Measurements from ENCODE around the gene NCL. TPM values are rescaled to one million over a fixed set of nuclear protein-coding genes. Genes with fewer than 3 reads are reported as not detected.
A peak's percentile ranks its signal among the peaks of the same experiment; 100 is the strongest.

Gene NCL
- total and polyA plus RNA-seq, 2 of the 13 experiments (the other 11 are each of a cell fraction or from before 2014, with no cell fraction given) = 105 to 779 TPM

DNA sequence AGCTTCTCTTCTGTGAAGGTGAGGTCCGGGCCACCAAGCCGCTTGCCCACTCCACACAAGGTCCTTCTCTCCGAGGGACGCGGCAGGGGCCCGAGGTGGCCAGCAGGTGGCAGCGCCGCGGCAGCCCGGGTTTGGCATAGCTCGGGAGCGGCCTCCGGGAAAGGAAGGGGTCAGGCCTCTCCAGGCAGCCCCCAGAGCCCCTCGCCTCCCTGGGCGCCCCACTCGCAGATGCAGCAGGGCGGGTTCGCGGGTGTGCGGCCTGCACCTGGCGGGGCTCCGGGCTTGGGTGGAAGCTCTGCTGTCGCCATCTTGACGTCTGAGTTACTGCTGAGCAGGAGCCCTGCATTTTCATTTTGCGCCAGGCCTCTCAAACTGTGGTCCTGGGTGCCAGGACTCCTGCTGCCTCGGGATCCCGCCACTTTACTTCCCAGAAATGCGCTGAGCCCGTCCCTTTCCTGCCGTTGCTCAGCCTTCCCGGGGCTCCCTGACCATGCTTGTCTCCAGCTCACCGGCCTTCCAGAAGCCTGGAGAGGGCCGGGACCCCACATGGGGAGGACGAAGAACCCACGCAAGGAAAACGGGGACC lies 18.6 kb upstream of the NCL start (continued):
- TF ChIP-seq MYC (CRISPR knock-in tag; IDR thresholded peaks at IDR 0.05; ENCODE audit: borderline replicate concordance) (peak; percentile 54; the same call in 1 of the 2 replicates), MXD4 (CRISPR knock-in tag; IDR thresholded peaks at IDR 0.05) (peak; percentile 27; the same call in 1 of the 2 replicates), ZNF766 (CRISPR knock-in tag; IDR thresholded peaks at IDR 0.05; ENCODE audit: borderline replicate concordance) (peak; percentile 23; the same call in 1 of the 2 replicates), POGK (CRISPR knock-in tag; conservative IDR thresholded peaks at IDR 0.05) (peak; percentile 80), TCF12 (IDR thresholded peaks at IDR 0.05) (no peak), TCF12 (CRISPR knock-in tag; IDR thresholded peaks at IDR 0.05) (no peak), ZNF264 (CRISPR knock-in tag; IDR thresholded peaks at IDR 0.05) (peak; percentile 64; the same call in 1 of the 2 replicates), ELF3 (CRISPR knock-in tag; IDR thresholded peaks at IDR 0.05) (peak; percentile 25; the same call in 1 of the 2 replicates), ATF6 (CRISPR knock-in tag; conservative IDR thresholded peaks at IDR 0.05) (0 out of 2 replicates have a peak, but pooled peaks have one; percentile 50), JARID2 (CRISPR knock-in tag; IDR thresholded peaks at IDR 0.05; ENCODE audit: insufficient replicate concordance) (no peak), TMF1 (CRISPR knock-in tag; IDR thresholded peaks at IDR 0.05; ENCODE audit: low read depth) (no peak), ZNF101 (CRISPR knock-in tag; IDR thresholded peaks at IDR 0.05; ENCODE audit: borderline replicate concordance, low read depth) (no peak), ZNF557 (CRISPR knock-in tag; IDR thresholded peaks at IDR 0.05) (peak; percentile 67; the same call in 1 of the 2 replicates), MXI1 (IDR thresholded peaks at IDR 0.05; ENCODE audit: borderline replicate concordance, low read depth, low read length) (no peak)
- TF ChIP-seq, protein P1, sequence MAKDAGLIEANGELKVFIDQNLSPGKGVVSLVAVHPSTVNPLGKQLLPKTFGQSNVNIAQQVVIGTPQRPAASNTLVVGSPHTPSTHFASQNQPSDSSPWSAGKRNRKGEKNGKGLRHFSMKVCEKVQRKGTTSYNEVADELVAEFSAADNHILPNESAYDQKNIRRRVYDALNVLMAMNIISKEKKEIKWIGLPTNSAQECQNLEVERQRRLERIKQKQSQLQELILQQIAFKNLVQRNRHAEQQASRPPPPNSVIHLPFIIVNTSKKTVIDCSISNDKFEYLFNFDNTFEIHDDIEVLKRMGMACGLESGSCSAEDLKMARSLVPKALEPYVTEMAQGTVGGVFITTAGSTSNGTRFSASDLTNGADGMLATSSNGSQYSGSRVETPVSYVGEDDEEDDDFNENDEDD (CRISPR knock-in tag; IDR thresholded peaks at IDR 0.05; ENCODE audit: borderline replicate concordance) = 0 out of 2 replicates have a peak, but pooled peaks have one; percentile 13
- TF ChIP-seq, protein P2, sequence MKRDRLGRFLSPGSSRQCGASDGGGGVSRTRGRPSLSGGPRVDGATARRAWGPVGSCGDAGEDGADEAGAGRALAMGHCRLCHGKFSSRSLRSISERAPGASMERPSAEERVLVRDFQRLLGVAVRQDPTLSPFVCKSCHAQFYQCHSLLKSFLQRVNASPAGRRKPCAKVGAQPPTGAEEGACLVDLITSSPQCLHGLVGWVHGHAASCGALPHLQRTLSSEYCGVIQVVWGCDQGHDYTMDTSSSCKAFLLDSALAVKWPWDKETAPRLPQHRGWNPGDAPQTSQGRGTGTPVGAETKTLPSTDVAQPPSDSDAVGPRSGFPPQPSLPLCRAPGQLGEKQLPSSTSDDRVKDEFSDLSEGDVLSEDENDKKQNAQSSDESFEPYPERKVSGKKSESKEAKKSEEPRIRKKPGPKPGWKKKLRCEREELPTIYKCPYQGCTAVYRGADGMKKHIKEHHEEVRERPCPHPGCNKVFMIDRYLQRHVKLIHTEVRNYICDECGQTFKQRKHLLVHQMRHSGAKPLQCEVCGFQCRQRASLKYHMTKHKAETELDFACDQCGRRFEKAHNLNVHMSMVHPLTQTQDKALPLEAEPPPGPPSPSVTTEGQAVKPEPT (CRISPR knock-in tag; IDR thresholded peaks at IDR 0.05; ENCODE audit: low read depth) = peak; percentile 59; the same call in 1 of the 2 replicates
- TF ChIP-seq, protein P3, sequence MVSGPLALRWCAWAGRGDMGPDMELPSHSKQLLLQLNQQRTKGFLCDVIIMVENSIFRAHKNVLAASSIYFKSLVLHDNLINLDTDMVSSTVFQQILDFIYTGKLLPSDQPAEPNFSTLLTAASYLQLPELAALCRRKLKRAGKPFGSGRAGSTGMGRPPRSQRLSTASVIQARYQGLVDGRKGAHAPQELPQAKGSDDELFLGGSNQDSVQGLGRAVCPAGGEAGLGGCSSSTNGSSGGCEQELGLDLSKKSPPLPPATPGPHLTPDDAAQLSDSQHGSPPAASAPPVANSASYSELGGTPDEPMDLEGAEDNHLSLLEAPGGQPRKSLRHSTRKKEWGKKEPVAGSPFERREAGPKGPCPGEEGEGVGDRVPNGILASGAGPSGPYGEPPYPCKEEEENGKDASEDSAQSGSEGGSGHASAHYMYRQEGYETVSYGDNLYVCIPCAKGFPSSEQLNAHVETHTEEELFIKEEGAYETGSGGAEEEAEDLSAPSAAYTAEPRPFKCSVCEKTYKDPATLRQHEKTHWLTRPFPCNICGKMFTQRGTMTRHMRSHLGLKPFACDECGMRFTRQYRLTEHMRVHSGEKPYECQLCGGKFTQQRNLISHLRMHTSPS (CRISPR knock-in tag; IDR thresholded peaks at IDR 0.05; ENCODE audit: low read depth) = peak; percentile 38; the same call in 1 of the 2 replicates
- TF ChIP-seq, protein P4, sequence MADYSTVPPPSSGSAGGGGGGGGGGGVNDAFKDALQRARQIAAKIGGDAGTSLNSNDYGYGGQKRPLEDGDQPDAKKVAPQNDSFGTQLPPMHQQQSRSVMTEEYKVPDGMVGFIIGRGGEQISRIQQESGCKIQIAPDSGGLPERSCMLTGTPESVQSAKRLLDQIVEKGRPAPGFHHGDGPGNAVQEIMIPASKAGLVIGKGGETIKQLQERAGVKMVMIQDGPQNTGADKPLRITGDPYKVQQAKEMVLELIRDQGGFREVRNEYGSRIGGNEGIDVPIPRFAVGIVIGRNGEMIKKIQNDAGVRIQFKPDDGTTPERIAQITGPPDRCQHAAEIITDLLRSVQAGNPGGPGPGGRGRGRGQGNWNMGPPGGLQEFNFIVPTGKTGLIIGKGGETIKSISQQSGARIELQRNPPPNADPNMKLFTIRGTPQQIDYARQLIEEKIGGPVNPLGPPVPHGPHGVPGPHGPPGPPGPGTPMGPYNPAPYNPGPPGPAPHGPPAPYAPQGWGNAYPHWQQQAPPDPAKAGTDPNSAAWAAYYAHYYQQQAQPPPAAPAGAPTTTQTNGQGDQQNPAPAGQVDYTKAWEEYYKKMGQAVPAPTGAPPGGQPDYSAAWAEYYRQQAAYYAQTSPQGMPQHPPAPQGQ (CRISPR knock-in tag; IDR thresholded peaks at IDR 0.05; ENCODE audit: borderline replicate concordance) = 0 out of 2 replicates have a peak, but pooled peaks have one; percentile 23

Measured in HepG2 (cell line).